Kidney glomerular epithelial cell (primary cell): ENCODE measurements around the gene SCYGR8.
"Not testable (repeated sequence)": the region's sequence is repeated elsewhere in the genome, so short reads cannot be mapped to it uniquely, and the experiment has no call there.

Experiments
- DNase-seq: peaks from one replicate; lab custom pipeline; 2025; lab: John Stamatoyannopoulos, UW

Gene SCYGR8, protein sequence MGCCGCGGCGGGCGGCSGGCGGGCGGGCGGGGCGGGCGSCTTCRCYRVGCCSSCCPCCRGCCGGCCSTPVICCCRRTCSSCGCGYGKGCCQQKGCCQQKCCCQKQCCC

DNA sequence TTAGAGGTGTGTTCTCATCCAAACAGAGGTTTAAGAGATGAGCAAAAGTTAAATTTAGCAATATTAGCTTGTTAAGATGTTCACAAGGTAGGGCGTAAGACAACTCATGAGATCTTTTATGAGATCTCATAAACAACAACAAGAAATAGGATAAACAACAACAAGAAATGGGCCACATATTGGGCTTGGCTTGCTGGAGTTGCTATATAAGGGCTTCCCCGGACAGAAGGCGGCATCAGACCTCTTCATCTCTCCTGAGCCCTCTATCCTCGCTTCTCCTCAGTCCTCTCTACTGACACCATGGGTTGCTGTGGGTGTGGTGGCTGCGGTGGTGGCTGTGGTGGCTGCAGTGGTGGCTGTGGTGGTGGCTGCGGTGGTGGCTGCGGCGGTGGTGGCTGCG lies at the start of gene SCYGR8:
SCYGR8 (plus strand) TSS at position 301 of the 400 bp plus-strand sequence; CDS start at position 301, 0 bp downstream.
- DNase-seq: no peak

DNA sequence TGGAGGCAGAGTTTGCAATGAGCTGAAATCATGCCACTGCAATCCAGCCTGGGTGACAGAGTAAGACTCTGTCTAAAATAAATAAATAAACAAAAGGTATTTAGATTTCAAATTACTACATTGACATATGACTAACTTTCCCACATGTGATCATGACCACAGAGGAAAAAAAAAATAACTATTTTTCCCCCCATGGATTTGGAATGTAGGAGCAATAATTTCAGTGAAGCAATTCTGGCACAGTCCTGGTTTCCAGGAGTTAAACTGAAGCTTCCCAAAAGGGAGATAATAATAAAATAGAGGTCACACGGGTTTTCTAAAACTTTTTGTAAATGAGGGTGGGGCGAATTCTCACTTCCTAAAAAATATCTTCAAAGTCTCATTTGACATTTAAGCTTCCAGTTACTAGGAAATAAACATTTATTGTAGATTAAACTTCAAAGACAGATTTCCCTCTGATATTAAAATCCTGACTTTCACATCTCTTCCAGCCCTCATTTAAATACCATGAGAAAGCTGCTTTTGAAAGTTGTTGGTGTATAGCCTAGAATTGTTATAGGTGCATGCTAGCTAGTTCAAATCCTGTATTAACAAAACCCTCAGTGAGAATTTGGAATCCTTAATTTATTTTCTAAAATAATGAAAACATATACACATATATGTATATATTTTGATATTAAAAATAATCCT lies 48.6 kb upstream of the SCYGR8 start:
- no peak for DNase-seq

DNA sequence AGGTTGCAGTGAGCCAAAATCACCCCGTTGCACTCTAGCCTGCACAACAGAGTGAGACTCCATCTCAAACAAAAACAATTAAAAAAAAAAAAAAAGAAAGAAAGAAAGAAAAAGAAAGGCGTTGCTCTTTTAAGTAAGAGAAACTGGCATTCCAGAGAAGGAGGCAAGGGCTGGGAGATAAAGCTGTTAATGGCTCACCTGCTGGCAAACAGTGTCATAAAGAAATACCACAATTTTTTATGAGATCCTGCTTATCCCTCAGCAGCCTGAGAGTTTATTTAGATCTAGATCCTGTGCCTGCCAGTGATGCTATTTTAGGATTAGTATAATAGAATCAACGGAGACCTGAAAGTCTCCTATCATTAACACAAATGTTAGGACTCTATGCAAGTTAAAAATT lies 44.1 kb upstream of the SCYGR8 start:
- DNase-seq: no peak

DNA sequence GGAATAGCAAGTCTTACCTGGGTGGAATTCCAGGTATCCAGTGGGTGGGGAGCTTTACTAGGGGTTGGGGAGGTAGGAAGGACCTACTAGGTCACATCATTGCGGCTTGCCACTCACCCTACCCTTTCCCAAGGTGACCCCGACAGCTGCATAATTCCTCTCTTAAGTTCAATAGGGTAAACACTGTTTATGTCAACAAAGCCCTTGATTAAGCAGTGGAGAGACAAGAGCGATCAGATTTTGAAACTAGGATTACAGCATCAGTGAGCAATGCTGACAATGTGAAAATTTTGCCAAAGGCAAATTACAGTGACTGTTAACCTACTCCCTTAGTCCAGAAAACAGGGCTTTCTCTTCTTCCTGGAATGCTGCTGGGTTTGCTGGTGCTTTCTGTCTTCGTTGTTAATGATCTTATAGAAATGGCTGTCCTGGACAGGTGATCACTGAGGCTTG lies 42.4 kb upstream of the SCYGR8 start:
- DNase-seq: peak; percentile 19

DNA sequence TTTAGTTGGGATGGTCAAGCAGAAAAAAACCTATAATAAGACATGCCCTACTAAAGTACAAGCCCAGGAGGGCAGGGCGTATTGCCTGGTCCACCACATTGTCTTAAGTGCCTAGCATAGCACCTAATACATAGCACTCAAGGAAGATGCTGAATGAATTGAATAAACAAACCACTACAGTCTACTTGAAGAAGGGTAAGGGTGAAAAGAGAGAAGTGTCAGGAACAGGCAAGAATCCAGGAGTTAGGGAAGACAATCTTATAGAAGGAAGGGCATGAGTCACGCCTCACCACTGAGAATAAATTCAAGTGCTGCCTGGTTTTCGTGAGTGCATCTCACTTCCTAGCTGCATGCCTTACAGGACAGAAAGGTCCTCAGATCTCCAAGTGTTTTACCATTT lies 41.7 kb upstream of the SCYGR8 start:
- no peak for DNase-seq

DNA sequence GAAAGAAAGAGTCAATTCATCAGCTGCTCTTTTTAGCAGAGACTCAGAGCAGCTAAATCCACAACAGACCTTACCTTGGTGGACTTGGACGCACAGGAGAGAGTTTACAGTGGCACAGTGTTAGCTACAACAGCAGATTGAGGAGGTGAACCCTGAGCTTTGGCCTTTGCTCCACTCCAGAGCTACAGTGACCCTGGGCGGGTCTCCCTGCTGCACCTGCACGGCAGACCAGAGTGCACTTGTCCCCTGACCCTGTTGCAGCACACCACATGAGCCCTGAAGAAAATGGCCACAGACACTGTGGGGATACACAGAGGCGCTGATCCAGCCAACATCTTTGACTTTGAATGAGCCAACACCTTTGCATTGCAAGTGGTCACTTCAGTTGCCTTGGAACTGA lies 38.8 kb upstream of the SCYGR8 start:
- DNase-seq: no peak

DNA sequence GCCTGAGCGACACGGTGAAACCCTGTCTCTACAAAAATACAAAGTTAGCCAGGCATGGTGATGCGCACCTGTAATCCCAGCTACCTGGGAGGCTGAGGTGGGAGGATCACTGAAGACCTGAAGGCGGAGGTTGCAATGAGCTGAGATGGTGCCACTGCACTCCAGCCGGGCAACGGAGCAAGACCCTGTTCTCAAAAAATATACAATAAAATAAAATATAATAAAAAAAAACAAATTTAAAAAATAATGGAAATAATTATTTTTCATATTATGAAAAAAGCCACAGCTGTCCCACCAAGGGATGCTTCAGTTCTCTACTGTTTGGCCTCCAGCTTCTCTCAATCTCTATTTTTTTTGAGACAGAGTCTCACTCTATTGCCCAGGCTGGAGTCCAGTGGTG lies 38.3 kb upstream of the SCYGR8 start:
- no peak for DNase-seq

DNA sequence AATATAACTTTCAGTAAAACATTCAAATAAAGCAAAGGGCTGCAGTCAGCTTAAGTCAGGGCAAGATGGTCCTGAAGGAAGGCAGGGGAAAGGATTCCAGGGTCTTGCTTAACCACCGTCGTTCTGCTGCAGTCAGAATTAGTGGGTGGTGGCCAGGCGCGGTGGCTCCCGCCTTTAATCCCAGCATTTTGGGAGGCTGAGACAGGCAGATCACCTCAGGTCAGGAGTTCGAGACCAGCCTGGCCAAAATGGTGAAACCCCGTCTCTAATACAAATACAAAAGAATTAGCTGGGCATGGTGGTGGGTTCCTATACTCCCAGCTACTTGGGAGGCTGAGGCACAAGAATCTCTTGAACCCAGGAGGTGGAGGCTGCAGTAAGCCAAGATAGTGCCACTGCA lies 34.7 kb upstream of the SCYGR8 start:
- DNase-seq: no peak

DNA sequence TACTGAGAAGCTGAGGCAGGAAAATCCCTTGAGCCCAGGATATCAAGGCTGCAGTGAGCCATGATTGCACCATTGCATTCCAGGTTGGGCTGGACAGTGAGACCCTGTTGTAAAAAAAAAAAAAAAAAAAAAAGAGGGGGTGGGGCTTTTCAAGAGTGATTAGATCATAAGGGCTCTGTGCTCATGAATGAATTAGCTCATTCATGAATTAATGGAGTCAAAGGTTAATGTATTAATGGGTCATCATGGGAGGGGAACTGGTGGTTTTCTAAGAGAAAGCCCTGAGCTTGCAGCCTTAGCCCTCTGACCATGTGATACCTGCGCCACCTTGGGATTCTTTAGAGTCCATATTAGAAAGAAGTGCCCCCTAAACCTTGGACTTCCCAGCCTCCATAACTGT lies 32.4 kb upstream of the SCYGR8 start:
- no peak for DNase-seq

DNA sequence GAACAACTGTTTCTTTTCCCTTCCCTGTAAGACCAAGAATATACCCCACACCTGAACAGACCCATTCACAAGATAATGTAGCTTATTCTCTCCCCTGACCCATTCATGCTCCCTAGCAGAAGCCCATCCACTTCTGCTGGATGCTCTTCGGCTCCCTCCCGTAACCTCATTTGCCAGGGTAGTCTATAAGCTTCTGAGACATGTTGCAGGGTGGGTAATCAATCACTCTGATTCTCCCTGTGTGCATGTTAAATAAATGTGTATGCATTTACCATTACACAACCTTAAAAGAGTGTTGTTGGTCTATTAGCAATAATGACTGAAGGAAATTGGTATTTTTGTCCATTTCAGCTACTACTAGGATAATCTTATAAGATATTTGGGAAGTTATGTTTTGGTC lies 29.2 kb upstream of the SCYGR8 start:
- no peak for DNase-seq

DNA sequence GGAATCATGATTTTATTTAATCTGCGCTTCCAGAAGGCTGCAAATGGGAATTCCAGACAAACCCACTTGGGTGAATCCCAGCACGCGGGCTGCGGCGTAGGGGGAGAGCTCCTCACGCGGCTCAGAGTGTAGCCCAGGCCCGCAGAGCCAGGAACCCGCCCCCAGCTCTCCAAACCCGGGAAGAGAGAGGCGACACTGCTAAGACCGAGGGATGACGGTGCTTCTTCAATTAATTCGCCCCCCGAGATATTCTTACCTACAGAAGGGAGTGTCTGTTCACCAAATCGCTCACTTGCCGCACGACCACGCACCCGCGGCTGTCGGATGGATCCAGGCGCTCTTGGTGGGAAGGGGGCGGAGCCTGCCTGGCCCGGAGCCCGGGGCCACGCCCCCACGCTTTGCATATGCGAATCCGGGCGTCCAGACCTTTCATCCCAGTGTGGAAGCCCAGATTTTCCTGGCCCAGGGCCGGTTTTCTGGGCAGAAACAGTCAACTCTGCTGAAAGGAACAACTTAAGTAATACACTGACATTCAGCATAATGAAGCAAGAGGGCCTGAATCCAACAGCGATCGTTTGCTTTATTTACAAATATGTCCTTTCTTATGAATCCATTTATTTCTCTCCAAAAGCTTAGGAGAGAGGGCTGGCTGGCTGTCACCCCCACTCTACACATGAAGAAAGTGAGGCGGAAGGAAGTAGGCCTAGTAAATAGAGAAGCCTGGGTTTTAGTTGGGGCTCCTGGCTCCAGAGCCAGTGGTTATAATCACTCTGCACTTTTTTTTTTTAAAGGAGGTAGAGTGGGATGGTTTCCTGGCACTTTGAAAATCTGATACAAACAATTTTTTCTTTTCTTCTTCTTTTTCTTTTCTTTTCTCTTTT lies 27.8 kb upstream of the SCYGR8 start, which contains the start of gene SLC19A3:
SLC19A3 (minus strand) TSS at position 342 of the 881 bp plus-strand sequence. CDS start 15,710 bp downstream, outside the sequence.
- peak; percentile 40 for DNase-seq

DNA sequence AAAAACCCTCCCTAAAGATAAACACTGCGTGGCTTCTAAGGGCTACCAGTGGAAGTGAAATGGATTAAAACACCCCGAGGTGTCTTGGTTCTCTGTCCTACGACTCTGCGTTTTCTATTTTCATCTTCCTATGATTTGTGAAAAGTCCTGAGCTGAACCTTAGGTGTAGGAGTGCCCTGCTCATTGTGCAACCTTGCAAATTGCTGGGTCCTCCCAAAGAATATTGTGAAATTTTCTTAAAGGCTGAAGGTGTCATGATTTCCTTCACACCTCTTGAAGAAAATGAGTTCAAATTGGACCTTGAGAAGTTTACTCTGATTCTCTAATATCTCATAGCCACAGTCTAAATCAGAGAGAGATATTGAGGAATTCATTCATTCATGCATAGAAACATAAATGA lies 26.1 kb upstream of the SCYGR8 start:
- DNase-seq: no peak

DNA sequence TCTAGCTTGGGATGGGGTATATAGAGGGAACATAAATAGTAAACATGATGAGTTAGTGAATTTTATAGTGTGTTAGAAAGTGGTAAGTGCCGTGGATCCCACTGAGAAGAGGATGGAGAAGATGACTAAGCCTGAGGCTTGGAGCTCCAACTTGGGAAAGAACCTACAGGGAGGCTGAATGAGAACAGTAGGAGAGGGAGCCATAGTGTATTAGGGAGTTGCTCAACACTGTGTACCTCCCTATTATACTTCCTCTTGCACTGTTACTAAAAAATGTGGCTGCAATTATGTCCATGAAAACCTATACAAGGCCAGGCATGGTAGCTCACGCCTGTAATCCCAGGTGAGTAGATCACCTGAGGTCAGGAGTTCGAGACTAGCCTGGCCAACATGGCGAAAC lies 25.0 kb upstream of the SCYGR8 start:
- no peak for DNase-seq

DNA sequence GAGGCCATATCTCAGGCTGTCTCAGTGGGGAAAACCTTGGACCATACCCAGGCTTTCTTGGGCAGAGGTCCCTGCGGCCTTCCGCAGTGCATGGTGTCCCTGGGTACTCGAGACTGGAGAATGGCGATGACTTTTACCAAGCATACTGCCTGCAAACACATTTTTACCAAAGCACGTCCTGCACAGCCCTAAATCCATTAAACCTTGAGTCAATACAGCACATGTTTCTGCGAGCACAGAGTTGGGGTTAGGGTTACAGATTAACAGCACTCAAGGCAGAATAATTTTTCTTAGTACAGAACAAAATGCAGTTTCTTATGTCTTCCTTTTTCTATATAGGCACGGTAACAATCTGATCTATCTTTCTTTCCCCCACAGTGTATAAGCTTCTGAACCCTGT lies 22.9 kb upstream of the SCYGR8 start:
- not testable (repeated sequence) for DNase-seq

DNA sequence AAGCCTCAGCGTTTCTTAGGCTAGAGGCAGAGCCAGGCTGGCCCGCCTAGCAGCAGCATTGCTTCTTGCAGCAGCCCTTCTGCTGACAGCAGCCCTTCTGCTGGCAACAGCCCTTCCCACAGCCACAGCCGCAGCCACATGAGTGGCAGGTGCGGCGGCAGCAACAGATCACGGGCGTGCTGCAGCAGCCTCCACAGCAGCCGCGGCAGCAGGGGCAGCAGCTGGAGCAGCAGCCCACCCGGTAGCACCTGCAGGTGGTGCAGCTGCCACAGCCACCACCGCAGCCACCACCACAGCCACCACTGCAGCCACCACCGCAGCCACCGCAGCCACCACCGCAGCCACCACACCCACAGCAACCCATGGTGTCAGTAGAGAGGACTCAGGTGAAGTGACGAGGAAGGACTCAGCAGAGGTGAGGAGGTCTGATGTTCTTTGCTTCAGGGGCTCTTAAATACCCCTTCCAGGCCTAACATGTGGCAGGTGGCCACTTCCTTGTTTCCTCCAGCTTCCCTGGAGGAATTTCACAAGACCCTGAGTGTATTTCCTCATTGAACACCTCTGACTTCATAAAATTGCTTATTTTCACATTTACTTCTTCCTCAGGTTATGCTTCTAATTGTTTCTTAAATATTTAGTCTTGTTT lies 21.2 kb upstream of the SCYGR8 start, which contains the start of gene SCYGR6:
SCYGR6 (minus strand) TSS at position 364 of the 646 bp plus-strand sequence; CDS start at position 364, 0 bp downstream.
- no peak for DNase-seq

DNA sequence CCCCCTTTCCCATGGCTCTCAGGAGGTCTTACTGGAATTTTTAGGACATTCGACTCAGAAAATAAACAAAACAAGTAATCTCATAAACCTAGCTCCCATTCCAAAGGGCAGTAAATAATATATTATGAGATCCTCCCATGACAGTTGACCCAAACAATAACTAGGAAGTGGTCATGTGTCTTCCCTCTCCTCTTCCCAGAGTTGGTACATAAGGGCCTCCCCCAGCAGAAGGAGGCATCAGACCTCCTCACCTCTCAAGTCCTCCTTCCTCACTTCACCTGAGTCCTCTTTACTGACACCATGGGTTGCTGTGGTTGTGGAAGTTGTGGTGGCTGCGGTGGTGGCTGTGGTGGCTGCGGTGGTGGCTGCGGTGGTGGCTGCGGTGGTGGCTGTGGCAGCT lies 17.7 kb upstream of the SCYGR8 start, which contains the start of gene SCYGR7:
SCYGR7 (plus strand) TSS at position 301 of the 400 bp plus-strand sequence; CDS start at position 301, 0 bp downstream.
- no peak for DNase-seq

DNA sequence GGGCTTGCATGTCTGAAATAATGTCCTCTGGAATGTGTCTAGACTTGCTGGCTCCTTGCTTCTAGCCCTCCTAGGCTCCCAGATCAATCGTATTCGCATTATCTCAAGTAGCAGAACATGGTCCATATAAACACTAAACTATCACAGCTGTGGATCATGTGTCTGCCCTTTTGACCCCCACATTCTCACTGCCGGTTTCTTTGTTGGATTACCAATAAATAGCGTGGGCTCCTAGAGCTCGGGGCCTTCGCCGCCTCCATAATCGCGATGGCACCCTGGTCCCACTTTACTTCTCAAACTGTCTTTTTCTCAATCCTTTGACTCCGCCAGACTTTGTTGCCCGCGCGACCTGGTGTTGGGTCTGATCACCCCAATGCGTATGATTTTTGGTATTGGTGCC lies 6.3 kb upstream of the SCYGR8 start:
- no peak for DNase-seq

DNA sequence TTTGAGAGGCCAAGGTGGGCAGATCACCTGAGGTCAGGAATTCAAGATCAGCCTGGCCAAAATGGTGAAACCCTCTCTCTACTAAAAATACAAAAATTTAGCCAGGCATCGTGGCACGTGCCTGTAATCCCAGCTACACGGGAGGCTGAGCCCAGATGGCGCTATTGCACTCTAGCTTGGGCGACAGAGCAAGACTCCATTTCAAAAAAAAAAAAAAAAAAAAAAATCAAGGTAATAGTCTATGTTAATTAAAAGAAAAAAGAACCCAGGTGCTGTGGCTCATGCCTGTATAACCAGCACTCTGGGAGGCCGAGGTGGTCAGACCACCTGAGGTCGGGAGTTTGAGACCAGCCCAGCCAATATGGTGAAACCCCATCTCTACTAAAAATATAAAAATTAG lies 5.0 kb upstream of the SCYGR8 start:
- not testable (repeated sequence) for DNase-seq

DNA sequence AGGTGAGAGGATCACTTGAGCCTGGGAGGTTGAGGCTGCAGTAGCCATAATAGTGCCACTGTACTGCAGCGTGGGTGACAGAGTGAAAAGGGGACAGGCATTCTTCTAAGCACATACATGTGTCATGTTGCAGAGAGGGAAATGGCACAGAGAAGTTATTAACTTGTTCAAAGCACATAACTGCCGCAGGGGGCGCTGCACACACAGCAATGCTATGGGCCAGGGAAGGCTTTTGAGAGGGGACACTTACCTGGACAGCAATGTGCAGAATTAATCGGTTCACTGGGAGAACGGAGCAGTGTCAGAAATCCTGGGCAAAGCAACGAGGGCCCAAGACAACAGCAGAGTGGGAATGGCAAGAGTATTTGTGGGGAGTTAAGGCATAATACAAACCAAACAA lies 2.4 kb downstream of the SCYGR8 start:
- no peak for DNase-seq

DNA sequence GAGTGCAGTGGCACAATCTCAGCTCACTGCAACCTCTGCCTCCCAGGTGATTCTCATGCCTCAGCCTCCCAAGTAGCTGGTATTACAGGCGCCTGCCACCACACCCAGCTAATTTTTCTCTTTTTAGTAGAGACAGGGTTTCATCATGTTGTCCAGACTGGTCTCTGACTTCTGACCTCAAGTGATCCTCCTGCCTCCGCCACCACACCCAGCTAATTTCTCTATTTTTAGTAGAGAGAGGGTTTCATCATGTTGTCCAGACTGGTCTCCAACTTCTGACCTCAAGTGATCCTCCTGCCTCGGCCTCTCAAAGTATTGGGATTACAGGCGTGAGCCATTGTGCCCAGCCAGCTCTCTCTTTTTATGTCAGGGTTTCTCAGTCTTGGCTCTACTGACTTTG lies 10.6 kb downstream of the SCYGR8 start:
- not testable (repeated sequence) for DNase-seq

DNA sequence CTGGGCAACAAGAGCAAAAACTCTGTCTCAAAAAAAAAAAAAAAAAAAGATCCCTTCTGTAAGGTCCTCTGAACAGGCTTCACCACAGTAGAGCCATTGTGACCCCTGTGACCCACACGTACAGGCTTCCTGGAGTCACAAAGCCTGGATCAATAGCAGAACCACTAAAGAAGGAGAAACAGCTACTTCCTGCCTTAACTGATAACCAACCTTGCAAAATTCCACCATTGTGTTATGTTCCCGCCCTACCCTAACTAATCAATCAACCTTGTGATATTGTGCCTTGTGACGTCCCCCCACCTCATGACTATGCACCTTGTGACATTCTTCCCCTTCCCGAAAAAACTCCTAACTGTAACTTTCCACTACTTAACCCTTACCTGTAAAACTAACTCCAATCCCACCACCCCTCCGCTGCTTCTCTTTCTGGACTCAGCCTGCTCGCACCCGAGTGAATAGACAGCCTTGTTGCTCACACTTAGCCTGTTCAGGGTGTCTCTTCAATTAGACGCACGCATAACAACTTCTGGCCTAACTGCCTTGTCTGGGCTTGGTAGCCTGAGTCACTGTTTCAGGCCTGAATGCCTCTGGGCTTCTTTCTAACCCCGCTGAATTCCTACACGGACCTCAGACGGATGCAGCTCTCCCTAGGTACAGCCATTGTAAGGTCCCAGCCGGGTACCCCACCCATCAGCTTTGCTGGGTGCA lies 13.9 kb downstream of the SCYGR8 start:
- DNase-seq: peak; percentile 68
